Hematopoietic multipotent progenitor cell treated with erythropoietin and hydrocortisone succinate and interleukin-3 and kit ligand, for 6 days (in vitro differentiated cells): ENCODE measurements around the gene UCK1.

Experiments used
- DNase-seq: peaks from one replicate; pipeline ENCODE4 v3.0.0-alpha.2; 2015

UCK1 gene

GRCh38 chr9:131530920-131531832, at the start of gene UCK1:
Gene UCK1 (minus strand): TSS chr9:131531263. CDS start chr9:131531174, 89 bp downstream.
- peak; percentile 91 for DNase-seq

DNA sequence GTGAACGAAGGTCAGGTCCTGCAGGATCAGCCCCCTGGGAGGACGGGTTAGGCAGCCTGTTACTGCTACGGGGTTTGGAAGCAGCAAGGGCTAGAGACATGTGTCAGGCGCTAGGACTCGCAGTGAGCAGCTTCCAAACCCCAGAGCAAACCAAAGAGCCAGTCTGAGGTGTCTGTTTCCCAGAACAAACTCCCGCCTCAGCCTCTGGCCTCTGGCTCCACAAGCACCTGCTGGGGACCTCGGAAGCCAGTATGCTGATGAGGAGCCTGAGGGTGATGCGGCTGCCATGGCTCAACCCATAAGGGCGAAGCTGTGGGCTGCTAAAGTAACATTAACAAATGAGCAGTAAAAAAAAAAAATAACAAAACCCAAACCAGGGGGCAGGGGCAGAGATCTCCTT, 49.3 kb upstream of the UCK1 start:
- no peak for DNase-seq

- no peak for DNase-seq
Measured at GRCh38 chr9:131579789-131580211, 48.7 kb upstream of the UCK1 start.

DNA sequence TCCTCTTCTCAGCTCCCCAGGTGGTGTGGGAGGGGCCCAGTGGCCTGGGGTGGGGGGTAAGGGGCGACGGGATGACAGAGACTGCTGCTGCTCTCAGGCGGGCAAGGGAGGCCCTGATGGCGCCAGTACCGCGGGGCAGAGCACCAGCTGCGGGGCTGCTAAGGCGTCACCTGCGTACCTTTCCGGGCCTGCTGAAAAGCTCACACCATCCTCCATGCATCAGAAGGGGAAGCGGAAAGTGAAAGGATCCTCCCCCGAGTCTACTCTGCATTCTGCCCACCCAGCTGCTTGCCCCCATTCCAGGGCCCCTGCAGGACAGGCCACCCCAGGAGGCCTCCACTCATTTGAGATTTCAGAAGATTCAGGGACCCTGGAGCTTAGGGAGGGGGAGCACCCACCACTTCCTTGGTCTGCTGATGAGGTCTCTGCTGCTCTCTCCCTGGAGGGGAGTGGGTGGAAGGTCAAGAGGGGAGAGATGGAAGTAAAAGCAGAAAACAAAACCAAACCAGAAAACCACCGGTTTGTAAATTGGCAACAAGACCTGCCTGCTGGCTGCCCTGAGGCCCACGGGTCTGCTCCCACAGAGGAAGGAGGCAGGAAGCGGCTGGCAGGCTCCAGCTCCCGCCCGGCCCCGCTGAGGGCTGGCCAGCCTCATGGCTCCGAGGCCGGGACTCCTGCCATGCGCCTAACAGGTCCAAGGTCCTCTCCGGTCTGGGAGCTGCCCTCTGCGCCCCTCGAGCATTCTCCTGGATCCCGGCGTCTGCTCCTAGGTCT, 47.9 kb upstream of the UCK1 start:
- no peak for DNase-seq

- DNase-seq = no peak
Measured at GRCh38 chr9:131578021-131578420, 47.0 kb upstream of the UCK1 start.

GRCh38 chr9:131577005-131578000, 46.2 kb upstream of the UCK1 start:
- DNase-seq = no peak

- DNase-seq = no peak
Measured at GRCh38 chr9:131575946-131576853, 45.1 kb upstream of the UCK1 start.

DNA sequence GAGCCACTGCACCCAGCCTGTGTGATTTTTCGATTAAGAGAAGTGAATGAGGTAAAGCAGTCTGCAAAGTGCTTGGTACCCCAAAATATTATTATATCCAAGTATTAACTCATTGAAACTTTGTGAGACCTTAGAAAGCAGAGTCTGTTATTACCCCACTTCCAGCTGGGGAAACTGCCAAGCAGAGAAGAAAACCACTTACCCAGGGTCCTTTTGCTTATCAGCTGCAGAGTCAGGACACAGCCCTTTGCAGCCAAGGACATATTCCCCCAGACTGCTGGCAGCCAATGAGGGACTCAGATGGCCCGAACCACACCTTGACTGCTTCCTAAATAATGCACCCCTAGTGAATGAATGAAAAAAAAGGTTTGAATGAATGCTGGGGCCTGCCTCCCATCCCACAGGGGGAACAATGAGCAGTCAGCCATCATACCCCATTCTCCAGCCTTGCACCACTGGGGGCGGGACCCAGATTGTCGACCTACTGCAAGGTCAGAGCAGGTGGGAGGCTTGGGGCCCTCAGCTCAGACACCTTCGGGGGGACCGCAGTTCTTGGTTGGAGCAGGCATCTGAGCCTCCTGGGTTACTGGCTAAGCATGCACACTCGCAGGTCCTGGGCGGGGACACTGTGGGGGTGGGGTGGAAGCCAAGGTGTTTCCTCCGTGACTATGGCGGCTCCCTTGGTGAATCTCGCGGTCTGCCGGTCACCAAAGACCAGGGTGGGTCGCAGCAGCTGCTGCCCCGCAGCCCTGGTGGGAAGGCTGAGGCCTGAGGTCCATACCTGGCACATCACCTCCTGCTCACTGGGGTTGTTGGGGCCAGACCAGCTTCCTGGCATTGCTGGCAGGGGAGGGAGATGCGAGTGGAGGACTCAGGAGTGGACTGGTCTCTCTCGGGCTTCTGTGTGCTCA, 43.9 kb upstream of the UCK1 start:
- DNase-seq = peak; percentile 64

DNA sequence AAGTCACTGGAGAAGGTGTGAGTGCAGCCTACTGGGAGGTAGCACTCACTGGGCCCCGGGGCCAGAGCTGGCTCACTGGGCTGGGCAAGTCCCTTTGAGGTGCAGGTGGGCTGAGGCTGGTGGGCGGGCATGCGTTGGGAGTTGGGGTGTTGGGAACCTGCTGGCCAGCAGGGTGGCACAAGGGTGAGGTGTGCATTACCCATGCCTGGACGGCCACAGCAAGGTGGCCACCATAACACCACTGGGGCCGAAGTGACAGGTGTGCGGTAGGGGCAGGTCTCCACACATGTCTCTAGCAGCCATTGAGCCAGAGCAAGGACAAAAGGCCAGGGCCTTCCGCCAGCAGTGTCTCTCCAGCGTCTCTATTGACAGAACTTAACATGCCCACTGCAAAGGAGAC, 36.8 kb upstream of the UCK1 start:
- DNase-seq = no peak

DNA sequence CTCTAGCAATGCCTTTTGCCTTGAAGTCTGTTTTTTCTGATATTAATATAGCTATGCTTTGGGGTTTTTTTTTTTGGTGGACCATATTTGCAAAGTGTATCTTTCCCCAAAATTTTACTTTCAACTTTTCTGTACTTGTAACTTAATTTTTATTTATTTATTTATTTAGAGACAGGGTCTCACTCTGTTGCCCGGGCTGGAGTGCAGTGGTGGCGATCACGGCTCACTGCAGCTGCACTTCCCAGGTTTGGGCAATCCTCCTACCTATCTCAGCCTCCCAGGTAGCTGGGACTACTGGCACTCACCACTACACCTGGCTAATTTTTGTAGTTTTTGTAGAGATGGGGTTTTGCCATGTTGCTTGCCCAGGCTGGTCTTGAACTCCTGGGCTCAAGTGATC, 35.1 kb upstream of the UCK1 start:
- no peak for DNase-seq

GRCh38 chr9:131565369-131565768, 34.3 kb upstream of the UCK1 start:
- no peak for DNase-seq

- no peak for DNase-seq
Measured at GRCh38 chr9:131562032-131562959, 31.2 kb upstream of the UCK1 start.

DNA sequence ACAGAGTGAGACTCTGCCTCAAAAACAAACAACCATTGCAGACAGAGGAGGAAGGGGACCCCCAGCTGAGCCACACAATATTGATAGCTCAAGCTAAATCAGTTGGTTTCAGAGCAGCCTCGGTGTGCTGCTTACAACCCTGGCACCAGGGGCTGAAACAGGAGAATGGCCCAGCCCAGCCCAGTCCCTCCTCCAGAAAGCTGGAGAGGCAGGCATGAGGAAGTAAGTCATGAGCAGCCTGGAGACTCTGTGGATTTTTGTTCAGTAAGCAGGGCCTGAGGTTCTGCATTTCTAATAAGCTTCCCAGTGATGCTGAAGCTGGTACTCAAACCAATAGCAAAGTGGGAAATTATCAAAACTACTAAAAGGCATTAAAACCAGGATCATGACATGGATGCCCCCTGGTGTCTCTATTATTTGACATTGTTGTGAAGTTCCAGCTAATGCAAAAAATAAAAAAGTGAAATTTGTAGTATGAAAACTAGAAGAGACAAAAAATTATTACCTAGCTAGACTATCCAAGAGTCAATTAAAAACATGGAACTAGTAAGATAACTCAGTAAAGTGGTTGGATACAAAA, 28.4 kb upstream of the UCK1 start:
- DNase-seq = peak; percentile 18

- no peak for DNase-seq
Measured at GRCh38 chr9:131557855-131558548, 26.9 kb upstream of the UCK1 start.

DNA sequence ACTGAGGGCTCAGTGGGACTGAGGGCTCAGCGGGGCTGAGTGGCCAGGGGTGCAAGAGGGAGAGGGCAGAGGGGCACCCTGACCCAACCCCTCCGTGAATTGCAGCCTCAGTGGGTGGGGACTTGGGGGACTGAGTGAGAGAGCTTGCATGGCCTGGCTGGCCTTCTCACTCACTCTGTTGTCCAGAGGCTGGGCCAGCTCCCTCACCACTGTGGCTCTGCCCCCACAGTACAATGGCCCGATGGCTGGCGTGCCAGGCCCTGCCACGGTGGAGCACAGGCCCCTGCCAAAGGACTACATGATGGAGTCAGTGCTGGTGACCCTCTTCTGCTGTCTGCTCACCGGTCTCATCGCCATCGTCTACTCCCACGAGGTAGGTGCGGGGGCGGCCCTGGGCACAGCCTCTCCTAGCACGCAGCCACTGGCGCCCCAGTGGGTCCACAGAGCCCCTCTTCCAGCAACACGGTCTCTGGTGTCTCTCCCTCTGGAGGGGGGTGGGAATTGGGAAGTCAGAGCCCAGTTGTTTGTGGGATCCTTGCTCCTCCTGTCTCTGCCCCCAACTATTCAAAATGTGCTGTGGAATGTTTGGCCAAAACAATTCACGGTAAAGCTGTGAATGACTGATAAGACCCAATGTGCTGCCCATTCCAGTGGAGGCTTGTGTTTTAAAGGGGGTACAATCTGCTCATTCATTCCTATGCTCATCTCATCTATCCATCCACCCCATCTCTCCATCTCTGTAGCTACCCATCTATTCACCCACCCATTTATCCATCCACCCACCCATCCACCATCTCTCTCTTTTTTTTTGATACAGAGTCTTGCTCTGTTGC, 25.0 kb upstream of the UCK1 start:
- DNase-seq = peak; percentile 32

GRCh38 chr9:131554843-131555351, 23.8 kb upstream of the UCK1 start:
- peak; percentile 28 for DNase-seq
